BJ (cell line): ENCODE results near the gene IL18. TPM values are rescaled to one million over a fixed set of nuclear protein-coding genes. Genes with fewer than 3 reads are reported as not detected.

Experiments
- CTCF ChIA-PET: fragments of 350-600 bp; formaldehyde crosslinking; extraction: SDS; loops from one replicate; lab custom pipeline; 2021; ENCODE audit warnings: antibody characterized with exemption, inconsistent platforms; lab: Yijun Ruan, JAX
- POLR2A ChIA-PET: fragments of 300-600 bp; sonication (Branson Sonifier 250); formaldehyde crosslinking; extraction: SDS; loops from one replicate; lab custom pipeline; 2021; ENCODE audit warnings: antibody characterized with exemption; lab: Charles Lee
- DNase-seq: peaks from one replicate; pipeline ENCODE4 v3.0.0-alpha.2; 2011; ENCODE audit warnings: low read depth
- H3K27me3 ChIP-seq: 2 replicates; pipeline ENCODE4 v1.6.0; 2011; ENCODE audit warnings: low read length; ENCODE audit not compliant: control insufficient read depth, insufficient read depth
- H3K36me3 ChIP-seq: 2 replicates; pipeline ENCODE4 v1.5.1; 2011; ENCODE audit warnings: low read length; ENCODE audit not compliant: control insufficient read depth, insufficient read depth
- H3K4me3 ChIP-seq: 2 replicates; pipeline ENCODE4 v1.5.1; 2011; ENCODE audit warnings: low read depth, mild to moderate bottlenecking, control low read depth, low read length
- CTCF ChIP-seq: IDR thresholded peaks from 2 replicates; pipeline ENCODE4 v1.5.1; 2011; ENCODE audit warnings: low read depth, mild to moderate bottlenecking, control low read depth, inconsistent platforms, low read length, moderate library complexity; ENCODE audit not compliant: insufficient read depth
- polyA plus RNA-seq: library from polyadenylated mRNA; depleted of rRNA; stranded (reverse); fragments of >200 nt; gene quantifications from 2 replicates; pipeline ENCODE4 v1.2.3, GENCODE V29; 2011

The IL18 gene
- polyA plus RNA-seq, 1 experiment, result 1.5 TPM

- Histone ChIP-seq H3K4me3 (no peak overlapping the region), H3K36me3 (no peaks in the 10 kb centered on the region; the same call in 1 of the 2 replicates), H3K27me3 (no peaks in the 10 kb centered on the region)
- POLR2A ChIA-PET, result no interaction called here
- no peak for DNase-seq
- TF ChIP-seq CTCF, result no peak
- CTCF ChIA-PET, result interaction anchor here (1.2 kb wide), 2 partner anchors 19 to 20 kb away, joined by 4 to 5 read pairs; no protein-coding TSS in a partner anchor
Measured at GRCh38 chr11:112132737-112133136, 31.2 kb downstream of the IL18 start.

- H3K27me3 ChIP-seq, result no peaks in the 10 kb centered on the region
- DNase-seq, result no peak
- CTCF ChIA-PET, result interaction anchor here (0.6 to 2.4 kb wide), 3 partner anchors 12 to 17 kb away, joined by 3 to 7 read pairs (median 6); no protein-coding TSS in a partner anchor
- no peak for TF ChIP-seq CTCF
- H3K4me3 ChIP-seq, result no peak overlapping the region
- POLR2A ChIA-PET, result no interaction called here
- H3K36me3 ChIP-seq, result no peaks in the 10 kb centered on the region; the same call in 1 of the 2 replicates
Measured at GRCh38 chr11:112129656-112130055, 34.2 kb downstream of the IL18 start.

- TF ChIP-seq CTCF, result no peak
- Histone ChIP-seq H3K36me3 (no peaks in the 10 kb centered on the region; the same call in 1 of the 2 replicates), H3K4me3 (no peak overlapping the region), H3K27me3 (no peaks in the 10 kb centered on the region)
- peak; percentile 64 for DNase-seq
- CTCF ChIA-PET, result interaction anchor here (0.6 to 2.4 kb wide), 2 partner anchors 13 to 14 kb away, joined by 3 to 7 read pairs; no protein-coding TSS in a partner anchor
- POLR2A ChIA-PET, result no interaction called here
Measured at GRCh38 chr11:112128483-112129121, 35.3 kb downstream of the IL18 start.

GRCh38 chr11:112127056-112127455 lies 36.8 kb downstream of the IL18 start:
- CTCF ChIA-PET, result interaction anchor here (1.5 to 2.4 kb wide), 2 partner anchors 13 kb away, joined by 7 to 10 read pairs; no protein-coding TSS in a partner anchor
- POLR2A ChIA-PET, result no interaction called here

More at GRCh38 chr11:112127056-112127455, 36.8 kb downstream of the IL18 start:
- no peak for DNase-seq
- no peaks in the 10 kb centered on the region for H3K27me3 ChIP-seq
- H3K36me3 ChIP-seq, result no peaks in the 10 kb centered on the region
- TF ChIP-seq CTCF, result no peak
- no peak overlapping the region for H3K4me3 ChIP-seq
